H1 (cell line): ENCODE data around the gene NET1. TPM values are rescaled to one million over a fixed set of nuclear protein-coding genes. Genes with fewer than 3 reads are reported as not detected.

Source experiments
- CTCF ChIA-PET: fragments of 300-600 bp; sonication (Branson Sonifier 250); formaldehyde crosslinking; loops from one replicate; lab custom pipeline; 2021; ENCODE audit not compliant: partially characterized antibody; lab: Charles Lee
- POLR2A ChIA-PET: fragments of 300-600 bp; sonication (Branson Sonifier 250); formaldehyde crosslinking; loops from one replicate; lab custom pipeline; 2021; ENCODE audit warnings: inconsistent platforms; ENCODE audit not compliant: partially characterized antibody; lab: Charles Lee
- DNase-seq, 2 experiments: peaks; one replicate each; pipeline versions ENCODE4 v3.0.0 to v3.0.0-alpha.2; 2010 to 2022; ENCODE audit warnings: low spot score in 2 of 2, low read depth in 1 of 2, mixed read lengths in 1 of 2
- FAIRE-seq: peaks from 2 replicates; lab custom pipeline; 2011; peaks lifted over from hg19 to GRCh38; lab: Jason Lieb, UNC
- H2AFZ ChIP-seq: 2 replicates; pipeline ENCODE4 v1.8.1; 2012; ENCODE audit warnings: low read length, inconsistent platforms
- H2AK5ac ChIP-seq: 2 replicates; pipeline ENCODE4 v1.6.1; 2013; ENCODE audit warnings: low read depth, low read length
- H2BK120ac ChIP-seq: replicated peaks from 2 replicates; pipeline ENCODE3; 2013; ENCODE audit warnings: low read depth, low read length, inconsistent platforms
- H2BK12ac ChIP-seq: 2 replicates; pipeline ENCODE4 v1.6.1; 2013; ENCODE audit warnings: low read depth, low read length
- H2BK15ac ChIP-seq: 2 replicates; pipeline ENCODE4 v1.6.1; 2013; ENCODE audit warnings: low read length
- H2BK20ac ChIP-seq: 2 replicates; pipeline ENCODE4 v1.6.1; 2013; ENCODE audit warnings: low read length
- H2BK5ac ChIP-seq: 2 replicates; pipeline ENCODE4 v1.6.1; 2013; ENCODE audit warnings: low read depth, low read length
- H3K14ac ChIP-seq: 2 replicates; pipeline ENCODE4 v1.6.1; 2013; ENCODE audit warnings: inconsistent platforms; ENCODE audit not compliant: insufficient read length
- H3K18ac ChIP-seq: 2 replicates; pipeline ENCODE4 v1.6.1; 2013; ENCODE audit warnings: low read length; ENCODE audit errors: extremely low read depth
- H3K23ac ChIP-seq: 2 replicates; pipeline ENCODE4 v1.6.1; 2013; ENCODE audit warnings: inconsistent platforms; ENCODE audit not compliant: insufficient read length
- H3K23me2 ChIP-seq: 2 replicates; pipeline ENCODE4 v1.6.1; 2013; ENCODE audit warnings: low read depth, low read length
- H3K27ac ChIP-seq: 2 replicates; pipeline ENCODE4 v1.6.1; 2011; ENCODE audit warnings: low read depth, low read length, inconsistent platforms
- H3K27me3 ChIP-seq, 4 experiments: replicated peaks in 1 of 4; 1 replicate in 1 of 4; 2 replicates in 3 of 4; pipeline versions ENCODE4 v1.6.1 to v1.8.1; 2011 to 2013; ENCODE audit warnings: low read length in 3 of 4, mild to moderate bottlenecking in 3 of 4, inconsistent platforms in 2 of 4, mixed read lengths in 2 of 4, moderate library complexity in 1 of 4; ENCODE audit not compliant: control insufficient read depth in 3 of 4, insufficient read depth in 3 of 4; ENCODE audit errors: extremely low read depth in 1 of 4
- H3K36me3 ChIP-seq, 4 experiments: 2 replicates each; pipeline versions ENCODE4 v1.6.1 to v1.8.1; 2011 to 2013; ENCODE audit warnings: mild to moderate bottlenecking in 4 of 4, low read length in 3 of 4, moderate library complexity in 2 of 4, control low read depth in 1 of 4, inconsistent platforms in 1 of 4; ENCODE audit not compliant: insufficient read depth in 4 of 4, control insufficient read depth in 2 of 4
- H3K4ac ChIP-seq: replicated peaks from 2 replicates; pipeline ENCODE3; 2013; ENCODE audit warnings: low read length, low read depth, mixed read lengths, inconsistent platforms; ENCODE audit not compliant: insufficient read length
- H3K4me1 ChIP-seq, 4 experiments: replicated peaks in 1 of 4; 1 replicate in 1 of 4; 2 replicates in 3 of 4; pipeline versions ENCODE4 v1.6.1 to v1.8.1; 2011 to 2013; ENCODE audit warnings: low read length in 3 of 4, inconsistent platforms in 2 of 4, mixed read lengths in 1 of 4; ENCODE audit not compliant: insufficient read depth in 4 of 4, control insufficient read depth in 3 of 4
- H3K4me2 ChIP-seq, 2 experiments: 2 replicates each; pipeline versions ENCODE4 v1.6.1 to v1.8.1; 2011 to 2013; ENCODE audit warnings: low read depth in 2 of 2, low read length in 2 of 2, control low read depth in 1 of 2, inconsistent platforms in 1 of 2, mild to moderate bottlenecking in 1 of 2; ENCODE audit not compliant: insufficient read depth in 1 of 2
- H3K4me3 ChIP-seq, 4 experiments: fragments of 200-600, 300-600 bp in 1 of 4; sonication (generic), shearing (Covaris generic), sonication (Bioruptor Twin) in 1 of 4; 2 replicates each; pipeline versions ENCODE4 v1.5.1 to v1.8.1; 2011 to 2016; ENCODE audit warnings: low read length in 4 of 4, low read depth in 3 of 4, control low read depth in 2 of 4, inconsistent platforms in 2 of 4, mild to moderate bottlenecking in 2 of 4, mixed read lengths in 1 of 4, moderate library complexity in 1 of 4; ENCODE audit not compliant: insufficient read depth in 2 of 4; ENCODE audit errors: extremely low read depth in 1 of 4
- H3K56ac ChIP-seq: replicated peaks from 2 replicates; pipeline ENCODE3; 2013; ENCODE audit warnings: low read depth, mild to moderate bottlenecking, mixed read lengths, low read length, inconsistent platforms; ENCODE audit not compliant: insufficient read length
- H3K79me1 ChIP-seq: 2 replicates; pipeline ENCODE4 v1.6.1; 2013; ENCODE audit warnings: low read depth, low read length, control low read depth
- H3K79me2 ChIP-seq, 2 experiments: 2 replicates each; pipeline versions ENCODE4 v1.6.1 to v1.8.1; 2012 to 2013; ENCODE audit warnings: low read length in 2 of 2, mild to moderate bottlenecking in 2 of 2, inconsistent platforms in 1 of 2; ENCODE audit not compliant: insufficient read depth in 2 of 2, control insufficient read depth in 1 of 2
- H3K9ac ChIP-seq, 4 experiments: replicated peaks in 1 of 4; 1 replicate in 1 of 4; 2 replicates in 3 of 4; pipeline versions ENCODE4 v1.6.1 to v1.8.1; 2011 to 2013; ENCODE audit warnings: low read depth in 3 of 4, low read length in 3 of 4, control low read depth in 2 of 4, mild to moderate bottlenecking in 2 of 4, moderate library complexity in 2 of 4, inconsistent platforms in 1 of 4; ENCODE audit errors: extremely low read depth in 1 of 4
- H3K9me3 ChIP-seq, 2 experiments: 2 replicates each; pipeline versions ENCODE4 v1.6.1 to v1.8.1; 2012 to 2013; ENCODE audit warnings: mild to moderate bottlenecking in 2 of 2, moderate library complexity in 2 of 2, control low read depth in 1 of 2, inconsistent platforms in 1 of 2, low read depth in 1 of 2, low read length in 1 of 2, mixed read lengths in 1 of 2; ENCODE audit not compliant: insufficient read depth in 2 of 2
- H4K20me1 ChIP-seq, 2 experiments: replicated peaks in 1 of 2; 2 replicates each; pipeline versions ENCODE3 to v1.8.1; 2011 to 2013; ENCODE audit warnings: inconsistent platforms in 2 of 2, low read length in 2 of 2, mild to moderate bottlenecking in 1 of 2; ENCODE audit not compliant: insufficient read depth in 2 of 2, control insufficient read depth in 1 of 2
- H4K5ac ChIP-seq: 2 replicates; pipeline ENCODE4 v1.6.1; 2013; ENCODE audit warnings: low read length, low read depth, mixed read lengths, inconsistent platforms; ENCODE audit not compliant: insufficient read length
- H4K8ac ChIP-seq: 2 replicates; pipeline ENCODE4 v1.8.0; 2013; ENCODE audit warnings: mild to moderate bottlenecking, moderate library complexity, low read length, inconsistent platforms; ENCODE audit not compliant: insufficient read depth; ENCODE audit errors: extremely low read depth
- H4K91ac ChIP-seq: replicated peaks from 2 replicates; pipeline ENCODE3; 2013; ENCODE audit warnings: low read length, mixed read lengths, inconsistent platforms; ENCODE audit not compliant: insufficient read length
- WGBS, 2 experiments: shearing (Covaris generic) in 1 of 2; methylation state at CpG; one replicate each; pipeline versions ENCODE4 v1.1.6 to v1.1.7; 2013 to 2015; ENCODE audit warnings: low lambda C conversion rate in 2 of 2, mixed read lengths in 2 of 2, inconsistent platforms in 1 of 2, low coverage in 1 of 2, missing lambda C conversion rate in 1 of 2; ENCODE audit not compliant: insufficient replicate concordance in 2 of 2, insufficient coverage in 1 of 2, insufficient read length in 1 of 2; ENCODE audit errors: extremely low coverage in 1 of 2, missing lambda C conversion rate in 1 of 2; 5-methylcytosine and 5-hydroxymethylcytosine counted together
- polyA plus RNA-seq, 7 experiments: library from polyadenylated mRNA; depleted of rRNA in 3 of 7; stranded (reverse) in 5 of 7; unstranded in 2 of 7; fragments of >200 nt in 5 of 7; fragments of 200-250 nt in 2 of 7; gene quantifications; 1 replicate in 5 of 7; 2 replicates in 1 of 7; 4 replicates in 1 of 7; pipeline versions ENCODE4 v1.2.1 to v1.2.3, GENCODE V29; 2011 to 2013; ENCODE audit warnings: missing spikeins in 2 of 7, mixed read lengths in 2 of 7
- total RNA-seq: library from RNA; stranded (reverse); fragmentation: NEBNext Ultra II Directional; extraction: Animal tissue kit (Norgen Biotek cat#: 25700); gene quantifications from 2 replicates; pipeline ENCODE4 v1.2.1, GENCODE V29; 2021

The NET1 gene
- total and polyA plus RNA-seq, 2 of the 8 experiments (the other 6 are each of a cell fraction or from before 2014, with no cell fraction given): 21.5 to 117 TPM

DNA sequence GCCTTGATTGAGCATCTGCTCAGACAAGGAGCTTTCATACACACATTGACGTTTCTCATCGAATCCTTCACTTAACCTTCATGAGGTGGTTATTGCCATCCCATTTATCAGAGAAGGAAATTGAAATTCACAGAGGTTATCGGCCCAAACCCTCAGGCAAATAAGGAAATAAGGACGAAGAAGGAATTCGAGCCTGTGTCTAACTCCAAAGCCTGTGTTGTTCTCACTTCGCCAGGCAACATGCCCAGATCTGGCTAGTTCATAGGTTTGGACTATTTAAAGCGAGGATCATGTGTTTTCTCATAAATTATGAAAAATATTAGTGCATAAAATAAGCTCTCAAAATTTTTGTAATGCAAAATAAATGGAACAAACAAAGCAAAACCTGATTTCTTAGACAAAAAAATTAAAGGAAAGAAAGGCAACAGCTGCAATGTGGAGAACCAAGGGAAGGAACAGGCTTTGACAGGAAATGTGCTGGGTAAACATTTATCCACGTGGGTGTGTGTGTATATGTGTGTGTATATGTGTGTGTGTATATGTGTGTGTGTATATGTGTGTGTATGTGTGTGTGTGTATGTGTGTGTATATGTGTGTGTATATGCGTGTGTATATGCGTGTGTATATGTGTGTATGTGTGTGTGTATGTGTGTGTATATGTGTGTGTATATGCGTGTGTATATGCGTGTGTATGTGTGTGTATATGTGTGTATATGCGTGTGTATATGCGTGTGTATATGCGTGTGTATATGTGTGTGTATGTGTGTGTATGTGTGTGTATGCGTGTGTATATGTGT, 42.8 kb upstream of the NET1 start:
- Histone ChIP-seq H4K91ac (no peak overlapping the region), H2BK120ac (no peak overlapping the region), H3K23me2 (peaks cover 15% of the 10 kb centered on the region), H3K23ac (no peak overlapping the region), H2BK20ac (no peak overlapping the region), H3K18ac (no peak overlapping the region), H4K5ac (no peak overlapping the region), H3K4ac (no peak overlapping the region), H2BK12ac (no peak overlapping the region), H3K56ac (no peak overlapping the region), H3K79me2 (no peaks in the 10 kb centered on the region), H4K20me1 (peaks cover 0 to 3% of the 10 kb centered on the region in 2 experiments), H2BK15ac (no peak overlapping the region), H3K4me2 (no peak overlapping the region), H3K4me3 (no peak overlapping the region), H3K27me3 (no peaks in the 10 kb centered on the region; a peak in 1 of 7 replicates), H2AK5ac (no peak overlapping the region), H2AFZ (no peak overlapping the region), H3K4me1 (no peaks in the 10 kb centered on the region; a peak in 1 of 7 replicates), H3K36me3 (no peaks in the 10 kb centered on the region; a peak in 1 of 8 replicates), H3K9me3 (peaks cover 2 to 12% of the 10 kb centered on the region in 2 experiments; a peak in 3 of 4 replicates), H4K8ac (no peak overlapping the region), H3K14ac (no peak overlapping the region), H2BK5ac (no peak overlapping the region), H3K27ac (no peak overlapping the region), H3K79me1 (no peaks in the 10 kb centered on the region), H3K9ac (no peak overlapping the region)
- DNase-seq: no peak
- FAIRE-seq: no peak
- 87% methylated on average over 16 of the region's 16 CpGs; no CpG with 5 or more reads in 1 of the 2 experiments for WGBS, 2 experiments
- CTCF ChIA-PET: interaction anchor here (1.0 to 2.0 kb wide), 2 partner anchors 10 to 14 kb away, joined by 4 to 5 read pairs; no protein-coding TSS in a partner anchor
- POLR2A ChIA-PET: no interaction called here
